Adipocyte (in vitro differentiated cells): ENCODE results near the gene RHCE.
"Not testable (repeated sequence)": the region's sequence is repeated elsewhere in the genome, so short reads cannot be mapped to it uniquely, and the experiment has no call there.

ENCODE experiments used
- DNase-seq: peaks from one replicate; pipeline ENCODE4 v3.0.0-alpha.2; 2015; ENCODE audit warnings: low read depth
- H3K27me3 ChIP-seq: replicated peaks from 2 replicates; pipeline ENCODE4 v1.7.0; 2013; ENCODE audit warnings: mild to moderate bottlenecking, low read length, moderate library complexity; ENCODE audit not compliant: control insufficient read depth, insufficient read depth
- H3K36me3 ChIP-seq: 2 replicates; pipeline ENCODE4 v1.7.0; 2013; ENCODE audit warnings: low read length, mild to moderate bottlenecking, moderate library complexity; ENCODE audit not compliant: control insufficient read depth, insufficient read depth, severe bottlenecking
- H3K4me1 ChIP-seq: 2 replicates; pipeline ENCODE4 v1.7.0; 2013; ENCODE audit warnings: mild to moderate bottlenecking, low read length, moderate library complexity; ENCODE audit not compliant: control insufficient read depth, insufficient read depth
- H3K4me3 ChIP-seq: 2 replicates; pipeline ENCODE4 v1.7.0; 2013; ENCODE audit warnings: mild to moderate bottlenecking, low read length, moderate library complexity
- H3K9ac ChIP-seq: 2 replicates; pipeline ENCODE4 v1.7.0; 2013; ENCODE audit warnings: mild to moderate bottlenecking, low read length, moderate library complexity
- H3K9me3 ChIP-seq: 2 replicates; pipeline ENCODE4 v1.7.0; 2013; ENCODE audit warnings: mild to moderate bottlenecking, low read length, moderate library complexity; ENCODE audit not compliant: control insufficient read depth

RHCE gene

DNA sequence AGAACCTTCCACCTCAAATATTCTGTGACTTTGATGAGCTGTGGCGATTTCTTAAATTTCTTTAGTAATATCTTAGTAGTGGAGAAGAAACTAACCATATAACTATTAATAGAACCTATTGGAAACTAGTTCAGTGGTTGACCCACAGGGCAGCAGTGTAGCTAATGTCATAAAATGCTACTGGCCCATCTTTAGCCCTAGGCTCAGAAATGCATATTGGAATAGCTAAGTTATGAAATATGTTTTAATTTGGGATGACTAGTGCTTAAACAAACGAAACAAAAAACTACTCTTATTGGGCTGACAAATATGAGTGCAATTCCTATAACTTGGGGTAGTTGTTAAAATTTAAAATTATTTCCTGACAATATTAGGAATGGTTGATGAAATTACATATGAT, 30.3 kb upstream of the RHCE start:
- H3K27me3 ChIP-seq = no peaks in the 10 kb centered on the region
- H3K9me3 ChIP-seq = no peaks in the 10 kb centered on the region
- no peak overlapping the region for H3K9ac ChIP-seq
- H3K36me3 ChIP-seq = peaks cover 19% of the 10 kb centered on the region
- H3K4me3 ChIP-seq = no peak overlapping the region
- H3K4me1 ChIP-seq = peaks cover 4% of the 10 kb centered on the region
- peak; percentile 24 for DNase-seq

DNA sequence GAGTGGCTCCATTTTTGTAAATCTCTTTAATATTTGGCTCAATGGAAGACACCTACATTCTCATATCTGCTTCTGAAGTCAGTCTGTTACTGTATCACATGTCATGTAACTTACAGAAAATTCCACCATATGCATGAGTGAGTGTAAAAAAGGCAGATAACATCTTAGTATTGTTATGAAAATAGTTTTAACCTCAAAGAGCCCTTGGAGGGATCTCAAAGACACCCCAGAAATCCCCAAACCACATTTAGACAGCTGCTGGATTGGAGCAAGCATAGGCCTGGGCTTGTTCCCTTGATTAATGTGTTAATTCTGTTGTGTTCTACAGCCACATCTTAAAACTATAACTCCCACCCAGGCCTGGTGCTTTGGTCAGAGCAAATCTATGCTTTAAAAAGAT, 26.9 kb upstream of the RHCE start:
- H3K27me3 ChIP-seq = no peaks in the 10 kb centered on the region
- no peak overlapping the region for H3K4me3 ChIP-seq
- H3K4me1 ChIP-seq = peaks cover 7% of the 10 kb centered on the region
- no peak overlapping the region for H3K9ac ChIP-seq
- no peak for DNase-seq
- peaks cover 6% of the 10 kb centered on the region for H3K36me3 ChIP-seq
- no peaks in the 10 kb centered on the region for H3K9me3 ChIP-seq

DNA sequence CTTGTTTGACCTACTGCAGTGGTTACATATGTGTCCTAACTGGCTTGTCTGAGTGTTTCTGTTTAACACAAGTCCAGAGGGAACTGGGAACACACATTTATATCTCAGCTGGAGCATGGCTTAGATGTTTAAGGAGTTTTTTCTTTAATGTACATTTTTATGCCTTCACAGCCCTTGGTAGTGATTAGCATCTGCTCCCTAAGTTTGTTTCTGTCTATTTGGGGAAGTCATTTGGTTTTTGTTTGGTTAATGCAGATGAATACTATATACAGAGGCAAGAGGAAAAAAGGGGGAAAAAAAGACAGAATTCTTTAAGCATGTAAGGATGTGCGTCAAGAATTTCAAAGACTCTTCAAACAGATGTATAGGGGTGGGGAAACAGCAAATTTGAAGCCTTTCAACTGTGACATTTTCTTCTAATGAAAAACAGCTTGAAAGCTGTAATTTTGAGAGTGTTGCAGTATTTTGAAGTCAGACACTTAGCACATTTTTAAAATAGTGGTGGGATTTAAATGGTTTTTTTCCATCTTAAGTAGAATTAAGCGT, 25.4 kb upstream of the RHCE start:
- Histone ChIP-seq H3K4me1 (peaks cover 7% of the 10 kb centered on the region), H3K36me3 (peaks cover 6% of the 10 kb centered on the region), H3K9ac (no peak overlapping the region), H3K27me3 (no peaks in the 10 kb centered on the region), H3K9me3 (no peaks in the 10 kb centered on the region), H3K4me3 (no peak overlapping the region)
- peak; percentile 23 for DNase-seq

DNA sequence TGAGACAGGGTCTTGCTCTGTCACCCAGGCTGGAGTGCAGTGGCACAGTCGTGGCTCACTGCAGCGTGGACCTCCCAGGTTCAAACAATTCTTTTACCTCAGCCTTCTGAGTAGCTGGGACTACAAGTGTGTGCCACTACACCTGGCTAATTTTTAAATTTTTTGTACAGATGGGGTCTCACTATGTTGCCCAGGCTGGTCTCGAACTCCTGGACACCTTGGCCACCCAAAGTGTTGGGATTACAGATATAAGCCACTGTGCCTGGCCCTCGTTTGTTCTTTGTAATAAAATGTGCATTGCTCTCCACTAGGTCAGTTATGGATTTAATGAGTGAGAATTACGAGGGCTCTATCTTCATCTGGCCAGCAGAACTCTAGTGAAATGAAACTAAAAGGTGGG, 24.0 kb upstream of the RHCE start:
- H3K4me3 ChIP-seq, H3K36me3 ChIP-seq, H3K9ac ChIP-seq, H3K9me3 ChIP-seq, H3K4me1 ChIP-seq, DNase-seq, H3K27me3 ChIP-seq: not testable (repeated sequence)

DNA sequence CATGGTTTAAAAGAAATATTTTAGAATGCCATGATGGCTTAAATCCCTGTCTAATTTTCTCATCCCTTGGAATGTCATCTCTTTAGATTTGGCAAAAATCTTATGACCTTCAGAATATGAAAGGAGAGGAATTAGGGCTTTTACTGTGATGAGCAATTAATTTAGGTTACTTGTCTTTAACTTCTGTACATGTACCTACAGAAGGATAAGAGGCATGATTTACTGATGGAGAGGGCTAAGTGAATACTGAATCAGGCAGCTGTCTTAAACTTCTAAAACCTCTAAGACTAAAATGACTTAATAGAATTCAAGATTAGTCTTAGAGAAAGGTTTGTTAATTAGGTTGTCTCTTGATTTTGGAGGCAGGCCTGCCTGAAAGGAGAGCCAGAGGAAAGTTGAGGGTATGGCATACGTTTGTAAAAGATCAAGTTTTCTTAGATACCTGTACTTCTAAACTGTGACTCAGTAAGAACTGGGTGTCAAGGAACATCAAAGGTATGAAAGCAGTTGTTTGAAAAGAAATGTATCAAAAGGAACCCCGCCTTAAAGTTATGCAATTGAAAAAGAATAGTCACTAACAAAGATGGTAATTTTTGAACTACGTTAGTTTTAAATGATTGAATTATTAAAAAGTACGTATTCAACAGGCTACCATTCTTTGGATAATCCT, 22.5 kb upstream of the RHCE start:
- H3K4me3 ChIP-seq = no peak overlapping the region
- peaks cover 7% of the 10 kb centered on the region for H3K4me1 ChIP-seq
- no peak for DNase-seq
- no peaks in the 10 kb centered on the region for H3K9me3 ChIP-seq
- no peaks in the 10 kb centered on the region for H3K27me3 ChIP-seq
- H3K36me3 ChIP-seq = no peaks in the 10 kb centered on the region
- H3K9ac ChIP-seq = no peak overlapping the region

DNA sequence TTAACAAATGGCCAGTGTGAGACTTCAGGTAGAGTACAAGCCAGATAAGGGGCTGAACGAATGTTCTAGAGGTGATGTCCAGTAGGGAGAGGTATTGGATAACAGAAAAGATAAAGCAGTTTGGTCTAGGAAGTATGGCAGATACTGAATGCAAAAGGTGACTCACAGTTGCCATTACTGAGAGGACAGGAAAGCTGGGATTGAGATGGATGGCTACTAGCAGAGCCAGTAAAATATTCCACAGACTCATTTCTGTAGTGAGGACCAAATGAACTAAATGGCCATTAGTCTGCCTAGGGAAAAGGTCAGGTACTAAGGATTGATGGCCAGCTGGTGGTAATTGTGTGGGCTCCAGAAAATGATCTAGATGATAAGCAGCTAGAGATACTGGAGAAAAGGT, 21.6 kb upstream of the RHCE start:
- H3K9me3 ChIP-seq = no peaks in the 10 kb centered on the region
- H3K9ac ChIP-seq = no peak overlapping the region
- no peak overlapping the region for H3K4me3 ChIP-seq
- H3K27me3 ChIP-seq = no peaks in the 10 kb centered on the region
- DNase-seq = no peak
- H3K4me1 ChIP-seq = peaks cover 7% of the 10 kb centered on the region
- no peaks in the 10 kb centered on the region for H3K36me3 ChIP-seq

DNA sequence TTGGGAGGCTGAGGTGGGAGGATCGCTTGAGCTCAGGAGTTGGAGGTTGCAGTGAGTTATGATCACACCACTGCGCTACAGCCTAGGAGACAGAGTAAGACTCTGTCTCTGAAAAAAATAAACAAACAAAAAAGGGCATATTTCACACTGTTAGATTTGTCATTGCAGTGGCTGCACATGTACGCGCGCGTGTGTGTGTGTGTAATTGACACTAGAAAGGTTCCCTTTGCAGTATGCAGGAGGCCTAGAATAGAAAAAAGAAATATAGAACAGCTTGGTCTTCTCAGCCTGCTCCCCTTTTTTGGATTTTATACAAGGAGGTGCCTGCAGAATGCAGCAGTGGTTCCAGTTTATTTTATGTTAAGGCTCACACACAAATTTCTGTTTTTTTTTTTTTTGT, 18.7 kb upstream of the RHCE start:
- Histone ChIP-seq H3K27me3 (no peaks in the 10 kb centered on the region), H3K9ac (no peak overlapping the region), H3K36me3 (no peaks in the 10 kb centered on the region), H3K4me3 (no peak overlapping the region), H3K9me3 (no peaks in the 10 kb centered on the region), H3K4me1 (peaks cover 26% of the 10 kb centered on the region)
- no peak for DNase-seq

DNA sequence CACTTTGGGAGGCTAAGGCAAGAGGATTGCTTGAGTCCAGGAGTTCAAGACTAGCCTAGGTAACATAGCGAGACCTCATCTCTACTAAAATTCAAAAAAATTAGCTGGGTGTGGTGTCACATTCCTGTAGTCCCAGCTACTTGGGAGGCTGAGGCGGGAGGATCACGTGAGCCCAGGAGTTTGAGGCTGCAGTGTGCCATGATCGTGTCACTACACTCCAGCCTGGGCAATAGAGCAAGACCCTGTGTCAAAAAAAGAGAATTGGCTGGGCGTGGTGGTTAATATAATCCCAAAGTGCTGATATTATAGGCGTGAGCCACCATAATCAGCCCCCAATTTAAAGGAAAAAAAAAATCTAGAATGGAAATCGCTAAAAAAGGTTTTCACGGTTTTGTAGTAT, 17.0 kb upstream of the RHCE start:
- Histone ChIP-seq H3K4me3 (no peak overlapping the region), H3K27me3 (no peaks in the 10 kb centered on the region), H3K36me3 (no peaks in the 10 kb centered on the region), H3K9ac (no peak overlapping the region), H3K4me1 (peaks cover 42% of the 10 kb centered on the region), H3K9me3 (no peaks in the 10 kb centered on the region)
- DNase-seq = no peak

DNA sequence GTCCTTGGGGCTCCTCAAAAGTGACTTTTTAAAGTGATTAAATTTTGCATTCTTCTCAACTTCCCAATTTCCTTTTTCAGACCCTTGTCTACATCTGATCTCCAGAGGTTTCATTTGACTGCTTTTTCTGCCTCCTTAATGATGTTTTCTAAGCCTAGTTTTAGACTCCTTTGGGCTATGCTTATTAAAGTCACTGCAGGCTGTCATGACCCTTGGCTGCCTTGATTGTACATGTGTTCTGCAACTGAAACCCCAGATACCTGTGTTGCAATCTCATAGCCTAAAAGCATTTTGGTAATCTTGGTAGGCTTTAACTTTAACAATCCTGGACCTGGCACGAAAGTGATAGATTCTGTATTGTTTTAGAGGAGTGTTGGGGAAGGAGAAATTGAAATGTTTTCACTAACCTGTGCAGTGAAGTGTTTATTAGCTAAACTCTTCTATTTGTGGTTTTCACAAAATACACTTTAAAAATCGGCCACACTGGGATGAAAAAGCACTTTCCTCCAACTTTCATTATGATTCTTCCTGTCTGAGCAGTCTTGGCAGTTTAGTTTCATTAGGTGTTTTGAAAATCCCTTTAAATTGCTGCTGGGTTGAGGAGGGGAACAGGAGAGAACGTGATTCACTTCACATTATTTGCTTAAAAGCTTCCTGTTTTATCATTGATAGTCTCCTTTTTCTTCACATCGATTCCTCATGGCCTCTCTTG, 14.9 kb upstream of the RHCE start:
- peak overlapping the region; percentile 53 for H3K9ac ChIP-seq
- H3K36me3 ChIP-seq = no peaks in the 10 kb centered on the region
- no peaks in the 10 kb centered on the region for H3K9me3 ChIP-seq
- peak overlapping the region; percentile 73 for H3K4me3 ChIP-seq
- H3K27me3 ChIP-seq = no peaks in the 10 kb centered on the region
- peaks cover 50% of the 10 kb centered on the region for H3K4me1 ChIP-seq
- DNase-seq = peak; percentile 76

DNA sequence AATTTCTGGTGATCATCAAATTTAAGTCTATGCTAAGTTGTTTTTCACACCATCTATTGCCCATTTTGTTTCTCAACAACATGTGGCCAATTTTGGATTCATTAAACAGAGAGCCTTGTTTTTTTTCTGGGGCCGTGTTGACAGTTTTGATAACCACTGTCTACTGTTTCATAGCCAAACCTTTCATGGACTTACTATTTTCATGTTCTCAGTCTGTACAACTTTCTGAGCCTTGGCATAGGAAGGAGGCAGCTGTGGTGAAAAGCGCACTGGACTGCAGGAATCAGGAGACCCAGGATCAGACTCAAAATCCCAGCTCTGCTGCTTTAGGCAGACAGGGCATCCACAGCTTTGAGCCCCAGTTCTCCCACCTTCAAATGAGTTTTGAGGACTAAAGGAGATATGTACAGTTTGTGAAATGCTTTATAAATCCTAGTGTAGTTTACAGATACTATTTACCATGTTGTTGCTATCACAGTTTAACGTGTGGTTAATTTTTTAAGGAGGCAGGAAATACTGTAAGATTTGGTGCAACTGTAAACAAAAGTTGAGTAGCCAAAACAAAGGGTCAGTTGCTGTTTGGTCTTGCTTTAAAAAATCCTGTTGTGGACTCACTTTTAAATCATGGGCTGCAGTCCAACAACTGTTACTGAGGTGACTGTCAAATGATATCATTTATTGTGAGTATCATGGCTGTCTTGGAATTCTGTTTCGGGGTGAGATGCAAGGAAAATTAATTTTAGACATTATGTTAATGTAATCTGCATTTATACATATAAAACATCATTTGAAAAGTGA, 13.0 kb upstream of the RHCE start:
- Histone ChIP-seq H3K27me3 (no peaks in the 10 kb centered on the region), H3K9me3 (no peaks in the 10 kb centered on the region), H3K4me3 (peak overlapping the region; percentile 45), H3K36me3 (no peaks in the 10 kb centered on the region), H3K9ac (peak overlapping the region; percentile 18), H3K4me1 (peaks cover 55% of the 10 kb centered on the region)
- no peak for DNase-seq

DNA sequence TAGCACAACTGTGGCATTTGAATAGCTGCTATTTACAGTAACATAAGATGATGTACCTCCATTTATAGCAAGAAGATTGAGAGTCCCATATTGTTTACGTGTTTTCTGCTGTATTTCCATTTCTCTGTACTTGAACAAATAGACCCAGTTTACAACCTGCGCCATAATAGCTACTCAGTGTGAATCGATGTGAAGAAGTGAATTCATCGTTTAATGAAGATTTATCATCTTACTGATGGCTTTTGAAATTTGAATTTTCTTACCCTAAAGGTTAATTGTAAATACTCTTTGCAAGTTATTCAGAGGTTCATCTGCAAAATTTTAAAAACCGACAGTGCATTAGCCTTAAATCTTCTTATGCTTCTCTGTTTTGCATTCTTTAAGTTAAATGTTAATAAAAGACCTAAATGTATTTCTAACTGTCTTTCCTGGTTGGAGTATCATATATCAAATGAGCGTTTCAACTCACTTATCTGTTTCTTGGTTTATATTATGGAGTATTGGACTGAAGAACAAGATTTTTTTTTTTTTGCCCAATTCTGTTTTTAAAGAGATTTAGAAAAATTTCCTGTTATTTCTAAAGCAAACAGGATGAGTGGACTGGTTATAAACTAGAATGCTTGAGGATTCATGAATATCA, 12.2 kb upstream of the RHCE start:
- no peak for DNase-seq
- Histone ChIP-seq H3K27me3 (no peaks in the 10 kb centered on the region), H3K4me3 (peak overlapping the region; percentile 93), H3K9ac (peak overlapping the region; percentile 89), H3K36me3 (no peaks in the 10 kb centered on the region), H3K9me3 (no peaks in the 10 kb centered on the region), H3K4me1 (peaks cover 55% of the 10 kb centered on the region)
